SK-N-MC (cell line): ENCODE results near the gene NPLOC4.

Experiments
- DNase-seq: peaks from one replicate; pipeline ENCODE4 v3.0.0-alpha.2; 2011; ENCODE audit warnings: low read depth, low spot score
- H3K27ac ChIP-seq: fragments of 200-600 bp; sonication (generic); 2 replicates; pipeline ENCODE4 v1.5.1; 2016; ENCODE audit warnings: mixed run types
- H3K36me3 ChIP-seq: fragments of 200-600 bp; sonication (generic); 2 replicates; pipeline ENCODE4 v1.6.1; 2017; ENCODE audit warnings: antibody characterized with exemption, low read length, mixed read lengths; ENCODE audit not compliant: insufficient read depth
- H3K4me3 ChIP-seq: fragments of 200-600 bp; sonication (generic); 2 replicates; pipeline ENCODE4 v1.5.1; 2016
- H3K9ac ChIP-seq: fragments of 200-600 bp; sonication (generic); 2 replicates; pipeline ENCODE4 v1.8.0; 2017; ENCODE audit warnings: mixed run types, mixed read lengths; ENCODE audit not compliant: insufficient read length
- H3K9me3 ChIP-seq: fragments of 200-600 bp; sonication (generic); 2 replicates; pipeline ENCODE4 v1.6.1; 2017; ENCODE audit warnings: low read depth, mild to moderate bottlenecking, antibody characterized with exemption, low read length, moderate library complexity, mixed read lengths
- EZH2 ChIP-seq: fragments of 200-600 bp; sonication (generic); IDR thresholded peaks from one replicate; pipeline ENCODE4 v1.6.1; 2017; ENCODE audit warnings: antibody characterized with exemption
- FOXP2 ChIP-seq: optimal IDR thresholded peaks from 2 replicates; pipeline ENCODE3; 2011; ENCODE audit warnings: mild to moderate bottlenecking, moderate library complexity; ENCODE audit not compliant: insufficient read depth; ENCODE audit errors: extremely low read length, control extremely low read depth
- POLR2AphosphoS5 ChIP-seq: IDR thresholded peaks from 2 replicates; pipeline ENCODE4 v1.6.1; 2012; ENCODE audit warnings: mild to moderate bottlenecking, low read depth, low read length, borderline replicate concordance

The NPLOC4 gene

DNA sequence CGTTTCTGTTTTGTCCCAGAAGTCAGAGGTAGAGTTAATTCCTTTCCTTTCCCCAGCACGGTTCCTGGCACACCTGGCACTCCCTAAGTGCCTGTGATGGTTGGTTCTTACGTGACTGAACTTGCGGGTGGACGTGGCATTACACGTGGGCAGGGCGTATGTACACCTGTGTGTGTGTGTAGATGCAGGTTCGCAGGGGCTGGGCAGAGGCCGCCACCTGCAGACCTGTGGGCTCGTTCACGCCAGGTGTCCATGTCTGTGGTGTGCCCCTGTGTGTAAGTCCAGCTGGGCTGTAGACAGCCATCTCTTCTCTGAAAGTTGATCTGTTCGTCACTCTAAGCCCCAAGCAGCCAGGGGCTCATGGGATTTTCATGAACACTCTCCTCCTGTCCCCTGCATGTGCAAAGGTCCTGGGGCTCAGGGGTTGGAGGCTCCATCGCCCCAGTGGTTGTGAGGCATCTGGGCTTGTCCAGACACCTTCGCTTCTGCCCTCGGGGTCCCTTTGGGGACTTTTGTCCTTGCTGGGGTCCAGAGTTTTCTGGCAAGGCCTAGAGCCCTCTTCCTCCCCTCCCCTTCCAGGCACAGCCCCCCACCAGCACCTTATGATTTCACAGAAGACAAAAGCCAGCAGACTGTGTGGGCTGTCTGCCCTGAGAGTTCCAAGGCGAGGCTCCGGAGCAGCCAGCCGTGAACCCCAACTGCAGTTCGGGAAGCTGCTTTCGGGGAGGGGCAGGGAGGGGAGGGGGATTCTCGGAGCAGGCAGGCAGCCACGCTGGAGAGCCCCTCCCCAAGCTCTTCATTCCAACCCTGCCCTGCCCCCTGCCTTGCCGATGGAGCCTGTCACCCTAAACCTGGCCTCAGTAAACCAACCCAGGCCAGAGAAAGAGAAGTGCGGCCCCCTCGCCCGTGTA, 114.2 kb downstream of the NPLOC4 start:
- Histone ChIP-seq H3K9me3 (no peaks in the 10 kb centered on the region), H3K36me3 (no peaks in the 10 kb centered on the region), H3K4me3 (no peak overlapping the region), H3K9ac (no peak overlapping the region), H3K27ac (no peak overlapping the region)
- DNase-seq, result no peak
- TF ChIP-seq POLR2AphosphoS5 (no peak), EZH2 (no peak), FOXP2 (no peak)

DNA sequence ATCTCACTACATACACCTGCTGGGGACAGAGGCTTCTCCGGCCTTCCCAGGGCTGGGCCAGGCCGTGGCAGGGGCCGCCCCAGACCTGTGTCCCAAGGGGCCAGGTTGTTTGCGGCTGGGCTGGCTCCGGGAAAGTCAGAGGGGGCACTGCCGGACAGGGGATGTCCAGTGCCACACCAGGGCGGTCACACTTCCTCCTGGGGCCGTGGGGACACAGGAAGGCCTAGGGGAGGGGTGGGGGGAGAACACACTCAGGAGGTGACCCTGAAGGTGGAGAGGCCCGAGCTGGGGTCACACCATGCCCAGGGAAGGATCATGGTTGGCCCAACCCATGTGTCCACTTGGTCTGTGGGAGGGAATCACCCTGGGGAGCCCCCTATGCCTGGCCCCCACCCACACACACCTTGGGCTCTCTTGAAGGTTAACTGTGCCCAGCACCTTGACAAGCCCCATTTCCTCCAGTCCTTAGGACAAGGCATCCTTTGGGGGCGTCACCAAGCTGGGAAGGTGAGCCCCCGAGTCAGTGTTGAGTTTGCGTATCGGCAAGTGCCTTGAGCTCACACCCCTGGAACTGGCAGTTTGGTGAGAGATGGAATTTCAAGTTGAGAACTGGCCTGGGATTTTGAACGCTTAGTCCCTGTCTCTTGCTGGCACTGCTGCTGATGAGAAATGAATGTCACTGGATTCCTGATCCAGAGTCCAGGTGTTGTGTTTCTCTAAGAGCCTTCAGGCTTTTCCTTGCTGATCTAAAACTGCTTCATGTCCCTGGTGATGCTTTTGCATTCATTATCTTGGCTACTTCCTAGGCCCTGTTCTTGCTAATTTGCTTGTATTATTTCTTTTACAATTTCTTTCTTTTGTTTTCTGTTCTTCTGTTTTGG, 116.7 kb downstream of the NPLOC4 start:
- Histone ChIP-seq H3K9ac (no peak overlapping the region), H3K27ac (0 out of 2 replicates have a peak overlapping the region, but pooled peaks have one; percentile 26), H3K9me3 (no peaks in the 10 kb centered on the region), H3K36me3 (no peaks in the 10 kb centered on the region), H3K4me3 (no peak overlapping the region)
- DNase-seq, result no peak
- TF ChIP-seq EZH2 (no peak), FOXP2 (no peak), POLR2AphosphoS5 (no peak)

DNA sequence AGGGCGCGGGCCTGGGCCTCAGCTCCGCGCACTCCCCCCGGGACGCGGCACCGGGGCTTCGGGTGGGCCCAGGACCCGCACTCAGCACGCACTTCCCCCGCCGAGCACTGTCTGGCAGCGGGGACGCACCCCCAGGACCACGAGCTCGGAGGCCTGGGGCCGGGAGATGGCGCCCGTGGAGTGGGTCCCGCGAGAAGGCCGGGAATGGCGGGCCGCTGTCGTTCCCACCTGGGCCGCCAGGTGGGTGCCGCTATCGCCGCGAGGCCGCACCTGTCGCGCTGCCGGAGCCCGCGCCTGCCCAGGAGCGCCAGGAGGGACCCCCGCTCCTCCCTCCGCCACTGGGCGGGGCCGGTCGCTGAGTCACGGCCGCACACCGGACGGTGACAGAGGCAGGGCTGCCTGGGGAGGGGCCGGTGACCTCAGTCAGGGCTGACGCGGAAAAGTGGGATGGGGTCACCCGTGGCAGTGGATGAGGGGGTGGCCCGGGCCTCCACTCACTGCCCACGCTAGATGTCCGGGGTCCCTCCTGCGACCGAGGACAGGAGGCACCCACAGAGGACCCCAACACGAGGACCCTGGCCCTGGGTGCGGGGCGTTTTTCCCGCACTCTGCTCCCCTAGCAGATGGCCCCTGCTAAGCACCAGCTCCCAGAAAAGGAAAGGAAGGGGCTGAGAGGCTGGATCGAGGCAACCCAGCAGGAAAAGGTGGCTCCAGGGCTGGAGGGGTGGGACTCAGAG, 117.5 kb downstream of the NPLOC4 start:
- Histone ChIP-seq H3K9me3 (no peaks in the 10 kb centered on the region), H3K4me3 (no peak overlapping the region), H3K9ac (no peak overlapping the region), H3K27ac (no peak overlapping the region), H3K36me3 (no peaks in the 10 kb centered on the region)
- no peak for DNase-seq
- TF ChIP-seq FOXP2 (no peak), POLR2AphosphoS5 (no peak), EZH2 (no peak)

DNA sequence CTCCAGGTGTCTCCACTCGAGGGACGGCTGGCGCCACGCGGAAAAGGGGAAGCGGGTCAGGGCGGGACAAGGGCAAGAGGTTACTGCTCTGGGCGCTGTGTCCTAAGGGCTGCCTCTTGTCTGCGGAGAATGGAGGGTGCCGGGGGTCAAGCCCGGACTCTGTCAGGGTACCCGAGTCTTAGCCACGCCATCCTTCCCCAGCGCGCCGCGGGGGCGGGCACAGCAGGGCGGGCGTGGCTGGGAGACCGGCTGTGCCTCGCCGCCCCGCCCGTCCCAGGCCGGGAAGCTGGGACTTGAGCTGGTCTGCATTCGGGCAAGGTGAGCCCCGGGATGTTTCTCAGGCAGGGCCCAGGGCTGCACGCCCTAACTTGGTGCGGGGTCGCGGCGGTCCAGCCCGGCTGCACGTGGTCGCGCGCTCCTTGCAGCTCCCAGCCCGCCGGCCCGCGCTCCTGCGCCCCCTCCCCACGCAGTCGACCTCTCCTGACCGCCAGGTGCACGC, 118.1 kb downstream of the NPLOC4 start:
- Histone ChIP-seq H3K9me3 (no peaks in the 10 kb centered on the region), H3K27ac (no peak overlapping the region), H3K9ac (no peak overlapping the region), H3K36me3 (no peaks in the 10 kb centered on the region), H3K4me3 (no peak overlapping the region)
- TF ChIP-seq EZH2, result no peak
- no peak for TF ChIP-seq POLR2AphosphoS5
- no peak for TF ChIP-seq FOXP2
- no peak for DNase-seq

DNA sequence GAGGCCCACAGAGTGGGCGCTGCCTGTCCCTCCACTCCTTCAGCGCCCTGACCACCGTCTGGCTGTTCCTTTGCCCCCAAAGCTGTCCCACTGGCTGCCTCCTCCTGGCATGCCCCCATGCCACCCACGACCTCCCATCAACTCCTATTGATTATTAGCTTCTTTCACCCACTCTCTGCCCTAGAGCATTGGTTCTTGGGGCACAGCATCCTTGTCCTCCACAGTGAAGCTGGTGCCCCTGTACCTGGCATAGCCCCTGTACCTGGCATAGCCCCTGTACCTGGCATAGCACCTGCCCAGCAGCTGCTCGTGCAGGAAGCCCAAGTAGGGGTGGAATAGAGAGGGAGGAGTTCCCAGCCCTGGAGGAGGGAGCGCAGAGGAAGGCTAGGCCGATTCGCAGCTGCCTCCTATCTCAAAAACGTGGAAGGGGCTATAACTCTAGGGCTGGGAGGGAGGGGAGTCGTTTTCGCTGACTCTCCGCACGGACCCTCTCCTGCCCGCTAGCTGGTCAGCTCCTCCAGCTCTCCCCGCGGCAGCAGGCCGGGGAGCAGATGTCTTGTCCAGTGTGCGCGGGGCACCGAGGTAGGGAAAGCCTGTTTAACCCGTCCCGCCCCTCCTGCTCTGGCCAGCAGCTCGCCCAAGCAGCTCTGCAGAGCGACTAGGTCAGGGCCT, 118.7 kb downstream of the NPLOC4 start:
- Histone ChIP-seq H3K27ac (no peak overlapping the region), H3K9ac (no peak overlapping the region), H3K36me3 (no peaks in the 10 kb centered on the region), H3K9me3 (no peaks in the 10 kb centered on the region), H3K4me3 (no peak overlapping the region)
- no peak for DNase-seq
- TF ChIP-seq EZH2, result no peak
- TF ChIP-seq POLR2AphosphoS5, result no peak
- no peak for TF ChIP-seq FOXP2

DNA sequence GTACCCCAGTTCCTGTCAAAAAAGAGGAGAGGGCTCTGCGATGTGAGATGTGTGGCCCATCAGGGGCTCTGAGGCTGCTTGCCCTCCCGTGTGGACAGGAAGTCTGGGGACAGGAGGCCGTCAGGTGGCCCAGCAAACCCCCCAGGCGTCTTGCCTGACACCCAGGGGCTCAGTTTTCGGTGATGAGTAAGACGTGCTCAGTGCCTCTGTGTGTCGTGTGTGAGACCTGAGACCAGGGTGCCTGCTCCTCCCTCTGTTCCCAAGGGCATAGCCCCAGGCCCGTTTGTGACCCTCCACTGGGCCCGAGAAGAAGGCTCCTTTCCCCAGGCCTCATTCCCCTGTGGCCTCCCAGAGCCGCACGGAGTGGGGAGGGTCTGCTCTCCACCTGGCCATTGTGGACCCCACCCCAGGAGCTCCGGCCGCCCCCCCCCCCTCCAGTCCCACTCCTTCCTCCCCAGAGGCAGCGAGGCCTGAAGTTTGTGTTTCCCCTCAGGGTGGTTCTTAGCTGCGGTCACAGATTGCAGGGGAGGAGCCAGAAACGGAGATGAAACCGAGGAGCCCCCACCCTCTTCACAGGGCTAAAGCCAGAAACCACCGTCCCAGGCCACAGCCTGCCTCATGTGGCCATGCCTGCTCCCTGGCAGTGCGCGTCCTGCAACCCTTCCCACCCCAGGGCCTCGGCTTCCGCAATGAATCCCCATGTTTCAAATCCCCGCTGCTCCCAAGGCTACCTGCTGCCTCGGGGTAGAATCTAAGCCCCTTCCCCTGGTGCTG, 119.4 kb downstream of the NPLOC4 start:
- no peaks in the 10 kb centered on the region for H3K9me3 ChIP-seq
- H3K36me3 ChIP-seq, result no peaks in the 10 kb centered on the region
- H3K27ac ChIP-seq, result no peak overlapping the region
- TF ChIP-seq POLR2AphosphoS5 (no peak), FOXP2 (no peak), EZH2 (no peak)
- DNase-seq, result no peak
- no peak overlapping the region for H3K4me3 ChIP-seq
- peak overlapping the region; percentile 1 for H3K9ac ChIP-seq

DNA sequence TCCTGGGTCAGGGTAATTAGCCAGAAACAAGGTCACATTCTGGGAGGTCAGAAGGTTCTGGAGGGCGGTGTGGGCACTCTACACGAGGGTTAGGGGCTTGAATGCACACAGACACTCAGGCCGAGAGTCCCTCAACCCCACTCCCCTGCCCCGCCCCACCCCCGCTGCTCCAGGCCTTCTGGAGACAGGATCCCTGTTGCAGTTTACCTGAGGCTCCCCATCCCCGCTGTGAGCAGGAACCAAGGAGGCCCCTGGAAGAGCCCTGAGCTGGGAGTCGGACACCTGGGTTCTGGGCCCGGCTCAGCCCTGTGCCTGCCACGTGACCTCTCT, 119.9 kb downstream of the NPLOC4 start:
- TF ChIP-seq POLR2AphosphoS5, result no peak
- TF ChIP-seq FOXP2, result no peak
- no peak for TF ChIP-seq EZH2
- Histone ChIP-seq H3K36me3 (peaks cover 2% of the 10 kb centered on the region), H3K9me3 (no peaks in the 10 kb centered on the region), H3K4me3 (no peak overlapping the region), H3K27ac (no peak overlapping the region), H3K9ac (peak overlapping the region; percentile 1)
- no peak for DNase-seq
